ENCODE data around the gene PAOX. TPM values are rescaled to one million over a fixed set of nuclear protein-coding genes. Genes with fewer than 3 reads are reported as not detected.
A peak's percentile ranks its signal among the peaks of the same experiment; 100 is the strongest.
"Not testable (repeated sequence)": the region's sequence is repeated elsewhere in the genome, so short reads cannot be mapped to it uniquely, and the experiment has no call there.

The PAOX gene
- total RNA-seq, 1 experiment from 2014 or later, result 4.1 TPM

DNA sequence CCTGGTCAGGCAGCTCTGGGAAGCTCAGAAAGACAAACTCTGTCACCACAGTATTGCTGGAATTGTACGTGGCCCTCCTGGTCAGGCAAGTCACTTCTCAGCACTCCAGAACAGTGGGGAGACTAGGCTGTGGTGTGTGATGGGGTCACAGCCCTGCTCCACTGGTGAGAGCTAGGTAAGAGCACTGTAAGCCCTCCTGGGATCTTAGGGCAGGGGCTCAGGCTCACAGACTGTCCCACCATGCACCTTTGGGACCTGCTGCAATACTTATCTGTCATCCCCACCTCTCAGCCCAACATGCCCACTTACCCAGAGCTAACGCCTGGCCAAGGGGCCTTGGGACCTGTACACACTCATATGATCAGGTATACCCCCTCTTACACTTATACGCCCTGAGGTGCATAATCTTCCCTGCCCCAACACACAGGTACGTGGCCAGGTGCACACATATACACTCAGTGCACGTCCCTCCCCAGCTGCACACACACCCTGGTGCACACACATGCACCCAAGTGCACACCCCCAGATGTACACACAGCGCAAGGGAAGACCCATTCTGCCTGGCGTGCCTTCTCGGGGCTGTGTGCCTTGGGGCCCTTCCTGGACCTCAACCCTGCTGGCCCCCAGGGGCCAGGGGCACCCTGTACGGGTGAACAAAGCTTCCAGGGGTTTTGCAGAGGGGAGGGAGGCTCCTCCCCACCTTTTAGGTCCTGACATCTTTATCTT lies 53.0 kb downstream of the PAOX start:
- H3K4me3 ChIP-seq (ENCODE audit: insufficient read depth, low read depth, low read length); H3K36me3 ChIP-seq (replicated peaks; ENCODE audit: control insufficient read depth, insufficient read depth, low read length); H3K27me3 ChIP-seq (ENCODE audit: control insufficient read depth, insufficient read depth, low read length); DNase-seq: not testable (repeated sequence)

DNA sequence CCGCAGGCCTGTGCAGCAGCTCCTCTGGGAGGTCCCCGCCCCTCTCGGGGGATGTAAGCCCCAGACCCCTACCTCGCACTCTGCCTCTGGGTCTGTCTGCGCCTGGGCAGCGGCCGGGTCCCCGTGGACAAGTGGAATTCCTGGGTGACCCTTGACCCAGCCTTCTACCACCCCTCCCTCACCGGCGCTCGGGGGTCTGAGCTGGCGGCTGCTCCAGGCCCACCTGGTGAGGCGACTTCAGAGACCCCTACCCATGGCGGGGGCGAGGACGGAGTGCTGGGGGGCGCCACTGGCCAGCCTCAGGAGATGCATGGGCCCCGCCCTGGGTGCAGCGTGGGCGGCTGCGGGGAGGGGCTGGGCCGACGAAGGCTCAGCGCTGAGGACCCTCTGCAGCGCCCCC lies 53.7 kb downstream of the PAOX start:
- H3K27me3 ChIP-seq (ENCODE audit: control insufficient read depth, insufficient read depth, low read length); H3K36me3 ChIP-seq (replicated peaks; ENCODE audit: control insufficient read depth, insufficient read depth, low read length); H3K4me3 ChIP-seq (ENCODE audit: insufficient read depth, low read depth, low read length); DNase-seq: not testable (repeated sequence)

DNA sequence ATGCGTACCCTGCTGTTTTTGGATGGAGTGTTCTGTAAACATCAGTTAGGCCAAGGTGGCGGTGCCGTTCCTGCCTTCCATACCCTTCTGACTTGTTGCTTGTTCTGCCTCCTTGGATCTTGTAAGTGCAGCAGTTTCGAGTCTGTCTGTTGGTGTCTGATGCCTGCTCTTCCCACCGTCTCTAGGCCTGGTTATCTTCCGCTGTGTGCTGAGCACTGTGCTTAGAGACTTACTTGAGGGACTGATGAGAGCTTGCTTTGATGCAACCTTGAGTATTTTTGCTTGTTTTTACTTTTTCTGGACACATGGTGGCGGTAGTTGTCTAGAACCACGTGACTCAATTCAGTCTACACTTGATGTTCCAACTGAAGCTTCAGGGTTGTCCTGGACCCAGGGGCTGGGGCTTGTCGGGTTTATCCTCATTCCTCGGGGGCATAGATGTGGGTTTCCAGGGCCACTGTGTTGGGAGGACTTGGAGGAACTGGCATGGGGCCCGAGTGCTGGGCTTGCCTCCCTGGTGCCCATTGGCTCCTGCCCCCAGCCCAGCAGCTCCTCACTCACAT lies 59.7 kb downstream of the PAOX start:
- H3K4me3 ChIP-seq (ENCODE audit: insufficient read depth, low read depth, low read length), result no peak overlapping the region
- H3K36me3 ChIP-seq (replicated peaks; ENCODE audit: control insufficient read depth, insufficient read depth, low read length), result no peaks in the 10 kb centered on the region
- DNase-seq, result peak; percentile 42
- H3K27me3 ChIP-seq (ENCODE audit: control insufficient read depth, insufficient read depth, low read length), result no peaks in the 10 kb centered on the region

- DNase-seq, result peak; percentile 17
- H3K36me3 ChIP-seq (replicated peaks; ENCODE audit: control insufficient read depth, insufficient read depth, low read length), result no peaks in the 10 kb centered on the region
Measured at GRCh38 chr10:133439517-133440461, 60.7 kb downstream of the PAOX start.

DNA sequence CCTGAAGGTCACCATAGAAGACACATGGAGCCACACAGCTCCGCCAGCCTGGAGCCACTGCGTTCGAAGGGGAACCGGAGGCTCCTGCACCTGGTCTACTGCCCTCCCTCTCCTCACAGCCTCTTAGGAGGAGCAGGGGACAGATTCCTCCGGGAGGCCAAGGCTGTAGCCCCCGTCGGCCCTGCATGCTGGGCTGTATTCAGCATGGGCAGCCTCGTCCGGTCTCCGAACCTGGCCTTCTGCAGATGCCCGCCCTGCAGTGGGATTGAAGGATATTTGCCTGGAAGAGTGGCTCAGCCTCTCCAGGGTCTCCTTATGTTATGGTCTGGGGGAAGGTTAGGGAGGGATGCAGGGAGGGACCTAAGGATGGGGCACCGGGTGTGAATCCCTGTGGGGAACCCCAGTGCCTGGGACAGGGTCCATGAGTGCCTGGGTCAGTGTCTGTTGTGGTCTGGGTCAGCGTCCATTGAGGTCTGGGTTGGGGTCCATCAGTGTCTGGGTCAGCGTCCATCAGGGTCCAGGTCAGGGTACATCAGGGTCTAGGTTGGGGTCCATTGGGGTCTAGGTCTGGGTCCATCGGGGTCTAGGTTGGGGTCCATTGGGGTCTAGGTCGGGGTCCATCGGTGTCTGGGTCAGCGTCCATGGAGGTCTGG lies 61.7 kb downstream of the PAOX start:
- no peak for DNase-seq
- no peaks in the 10 kb centered on the region for H3K36me3 ChIP-seq (replicated peaks; ENCODE audit: control insufficient read depth, insufficient read depth, low read length)
- H3K4me3 ChIP-seq (ENCODE audit: insufficient read depth, low read depth, low read length), result no peak overlapping the region
- no peaks in the 10 kb centered on the region for H3K27me3 ChIP-seq (ENCODE audit: control insufficient read depth, insufficient read depth, low read length)

More at GRCh38 chr10:133439517-133440461, 60.7 kb downstream of the PAOX start:
- Histone ChIP-seq H3K27me3 (ENCODE audit: control insufficient read depth, insufficient read depth, low read length) (no peaks in the 10 kb centered on the region), H3K4me3 (ENCODE audit: insufficient read depth, low read depth, low read length) (no peak overlapping the region)

Other genes starting within 250 kb of the PAOX start
- gene KNDC1, start 219.0 kb upstream of the PAOX start, total RNA-seq (2014; rRNA removed; shearing (Covaris generic)), result 13.7 and 16.7 TPM in 2 replicates
- gene UTF1, start 149.0 kb upstream of the PAOX start, total RNA-seq (2014; rRNA removed; shearing (Covaris generic)), result 8.8 and 13.4 TPM in 2 replicates
- gene VENTX, start 141.4 kb upstream of the PAOX start, total RNA-seq (2014; rRNA removed; shearing (Covaris generic)), result 25.0 and 29.2 TPM in 2 replicates
- 1.3 and 1.9 TPM in 2 replicates for gene ADAM8, start 102.4 kb upstream of the PAOX start, total RNA-seq (2014; rRNA removed; shearing (Covaris generic))
- 46.4 and 47.1 TPM in 2 replicates for gene TUBGCP2, start 70.4 kb upstream of the PAOX start, total RNA-seq (2014; rRNA removed; shearing (Covaris generic))
- 46.9 and 48.7 TPM in 2 replicates for gene ZNF511, start 70.3 kb upstream of the PAOX start, total RNA-seq (2014; rRNA removed; shearing (Covaris generic))
- 2.2 TPM in 1 of 2 replicates, not detected in the other for gene CALY, start 42.4 kb upstream of the PAOX start, total RNA-seq (2014; rRNA removed; shearing (Covaris generic))
- gene PRAP1, start 31.9 kb upstream of the PAOX start, total RNA-seq (2014; rRNA removed; shearing (Covaris generic)), result not detected in 2 replicates
- 27.2 and 50.5 TPM in 2 replicates for gene FUOM, start 21.2 kb upstream of the PAOX start, total RNA-seq (2014; rRNA removed; shearing (Covaris generic))
- 88.2 and 108 TPM in 2 replicates for gene ECHS1, start 5.9 kb upstream of the PAOX start, total RNA-seq (2014; rRNA removed; shearing (Covaris generic))
- gene MTG1, start 14.9 kb downstream of the PAOX start, total RNA-seq (2014; rRNA removed; shearing (Covaris generic)), result 31.5 and 52.6 TPM in 2 replicates
- gene SPRN, start 45.4 kb downstream of the PAOX start, total RNA-seq (2014; rRNA removed; shearing (Covaris generic)), result 0.18 TPM in 1 of 2 replicates, not detected in the other
- gene SCART1, start 74.7 kb downstream of the PAOX start, total RNA-seq (2014; rRNA removed; shearing (Covaris generic)), result 0.03 and 0.44 TPM in 2 replicates
- gene CYP2E1, start 148.1 kb downstream of the PAOX start, total RNA-seq (2014; rRNA removed; shearing (Covaris generic)), result 0.90 and 1.2 TPM in 2 replicates
- not detected in 2 replicates for gene SYCE1, start 186.3 kb downstream of the PAOX start, total RNA-seq (2014; rRNA removed; shearing (Covaris generic))
- 0.45 TPM in 1 of 2 replicates, not detected in the other for gene FRG2B, start 247.5 kb downstream of the PAOX start, total RNA-seq (2014; rRNA removed; shearing (Covaris generic))

Measured in H7 (cell line).